Right cardiac atrium (tissue), 5 donors: Measurements from ENCODE around the gene SLC19A1. TPM values are rescaled to one million over a fixed set of nuclear protein-coding genes. Genes with fewer than 3 reads are reported as not detected.

Experiments used
- ATAC-seq, 2 donors: fragments of 200-7000 bp; cut with Tn5 transposase; one replicate each; pipeline versions ENCODE4 v1.8.0 to v1.9.1; 2020; ENCODE audit warnings: moderate library complexity in 2 of 2, mild to moderate bottlenecking in 1 of 2
- DNase-seq, 3 donors: peaks; one replicate each; pipeline ENCODE4 v3.0.0-alpha.2; 2020
- H3K27ac ChIP-seq: one replicate; pipeline ENCODE4 v1.5.1; 2013; ENCODE audit warnings: mild to moderate bottlenecking, low read length, control low read depth, moderate library complexity
- H3K27me3 ChIP-seq: one replicate; pipeline ENCODE4 v1.6.1; 2013; ENCODE audit not compliant: control insufficient read depth, insufficient read depth
- H3K4me1 ChIP-seq: one replicate; pipeline ENCODE4 v1.6.1; 2013; ENCODE audit warnings: low read length; ENCODE audit not compliant: control insufficient read depth, insufficient read depth
- H3K4me3 ChIP-seq: one replicate; pipeline ENCODE4 v1.5.1; 2013; ENCODE audit warnings: low read length, control low read depth
- H3K9me3 ChIP-seq: one replicate; pipeline ENCODE4 v1.6.1; 2013; ENCODE audit warnings: low read length; ENCODE audit not compliant: control insufficient read depth
- WGBS: extraction: QIAGEN DNeasy Blood & Tissue Kit; methylation state at CpG from one replicate; pipeline ENCODE4 v1.1.7; 2013; 5-methylcytosine and 5-hydroxymethylcytosine counted together
- intact Hi-C, 4 donors: fragments of 100-400 bp; cut with DNase I; formaldehyde crosslinking; loops; one replicate each; pipeline versions ENCODE4 v1.11.0 to v1.14.0; 2022 to 2023
- polyA plus RNA-seq: library from polyadenylated mRNA; stranded (reverse); fragments of 200-250 nt; gene quantifications from one replicate; pipeline ENCODE4 v1.2.3, GENCODE V29; 2013
- total RNA-seq, 4 donors: library from RNA; stranded (reverse); fragmentation: NEBNext Ultra II Directional; extraction: Animal tissue kit (Norgen Biotek cat#: 25700); gene quantifications; one replicate each; pipeline ENCODE4 v1.2.1, GENCODE V29; 2021
- donor health status: healthy with polysubstance abuse.
- donor health status: DM: no; HTN: yes; CAD: no.
- donor health status: DM: no; HTN: no; CAD: no.
- donor health status: DM: no; HTN: yes; CAD: no; lungs with severe emphysema.
- donor health status: DM: yes; HTN: yes; CAD: no.

The SLC19A1 gene
- total and polyA plus RNA-seq, 5 donors = 2.3 to 5.0 (median 3.9) TPM

DNA sequence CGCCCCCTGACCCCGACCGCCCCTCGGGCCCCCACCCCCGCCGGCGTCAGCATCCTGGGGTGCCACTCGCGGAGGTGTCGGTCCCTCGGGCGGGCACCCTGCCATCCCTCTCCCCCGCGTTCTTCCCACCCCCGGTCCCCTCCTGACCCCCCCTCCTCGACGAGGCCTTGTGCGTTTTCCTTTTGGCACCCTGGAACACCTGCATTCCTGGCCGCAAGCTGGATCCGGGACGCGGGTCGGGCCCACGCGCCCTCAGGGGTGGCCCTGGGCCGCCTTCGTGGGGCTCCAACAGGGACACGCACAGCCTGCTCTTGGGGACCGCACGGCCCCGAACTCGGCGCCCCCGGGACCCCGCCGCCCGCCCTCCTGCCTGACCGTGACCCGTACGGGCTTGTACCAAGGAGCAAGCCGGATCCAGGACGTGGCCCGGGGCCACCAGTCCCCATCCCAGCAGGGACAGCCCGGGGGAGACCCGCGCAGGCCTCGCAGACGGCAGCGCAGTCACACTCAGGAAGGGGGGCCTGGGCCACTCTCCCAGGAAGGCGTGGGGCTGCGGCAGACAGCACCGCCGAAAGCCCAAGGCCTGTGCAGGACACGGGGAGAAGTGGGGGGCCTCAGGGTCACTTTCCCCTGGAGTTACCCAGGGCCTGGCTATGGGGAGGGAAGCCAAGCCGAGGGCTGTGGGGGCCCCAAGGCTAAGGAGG, 579 bp upstream of the SLC19A1 start:
- H3K27me3 ChIP-seq = no peaks in the 10 kb centered on the region
- no peaks in the 10 kb centered on the region for H3K9me3 ChIP-seq
- WGBS = 20% methylated on average over 55 of the region's 55 CpGs
- DNase-seq (peak in 1 of 3 donors; percentile 69), ATAC-seq (peak; percentile 1 to 9)
- peak overlapping the region; percentile 73 for H3K4me3 ChIP-seq
- H3K27ac ChIP-seq = no peak overlapping the region
- intact Hi-C loops = no loop called here
- no peaks in the 10 kb centered on the region for H3K4me1 ChIP-seq

DNA sequence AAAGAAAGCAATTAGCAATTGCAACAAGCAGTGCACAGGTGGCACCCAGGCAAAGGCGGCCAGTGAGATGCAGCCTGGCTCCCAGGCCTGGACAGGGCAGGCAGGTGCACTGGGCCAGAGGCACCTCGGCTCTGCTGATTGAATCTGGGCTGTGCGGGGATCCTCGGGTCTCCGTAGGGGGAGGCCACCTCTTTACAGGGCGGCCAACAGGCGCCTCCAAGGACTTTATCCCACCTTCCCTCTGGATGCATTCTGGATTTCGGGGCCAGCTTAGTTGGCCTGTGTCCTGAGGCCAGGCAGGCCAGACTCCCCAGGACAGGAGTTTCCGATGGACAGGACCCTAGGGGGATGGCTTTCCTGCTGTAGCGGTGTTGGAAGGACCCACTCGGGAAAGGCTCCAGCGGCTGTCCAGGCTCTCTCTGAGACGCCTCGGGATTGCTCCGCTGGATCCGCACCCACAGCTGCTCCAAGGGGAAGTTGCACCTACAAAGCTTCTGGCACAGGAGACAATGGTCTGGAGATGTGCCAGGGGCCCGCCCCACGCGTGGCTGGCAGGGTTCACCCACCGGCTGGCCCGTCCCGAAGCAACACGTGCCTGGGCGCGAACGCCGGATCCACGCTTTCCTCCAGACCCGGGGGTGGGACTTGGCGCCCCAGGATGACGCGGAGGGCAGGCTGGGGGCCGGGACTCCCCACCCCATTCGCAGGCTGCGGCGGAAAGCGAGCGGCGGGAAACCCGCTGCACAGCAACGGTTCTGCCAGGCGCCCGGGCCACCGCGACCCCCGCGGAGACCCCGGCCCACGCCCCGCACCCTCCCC, 810 bp downstream of the SLC19A1 start:
- intact Hi-C loops = no loop called here
- WGBS = 15% methylated on average over 50 of the region's 50 CpGs
- no peak overlapping the region for H3K27ac ChIP-seq

DNA sequence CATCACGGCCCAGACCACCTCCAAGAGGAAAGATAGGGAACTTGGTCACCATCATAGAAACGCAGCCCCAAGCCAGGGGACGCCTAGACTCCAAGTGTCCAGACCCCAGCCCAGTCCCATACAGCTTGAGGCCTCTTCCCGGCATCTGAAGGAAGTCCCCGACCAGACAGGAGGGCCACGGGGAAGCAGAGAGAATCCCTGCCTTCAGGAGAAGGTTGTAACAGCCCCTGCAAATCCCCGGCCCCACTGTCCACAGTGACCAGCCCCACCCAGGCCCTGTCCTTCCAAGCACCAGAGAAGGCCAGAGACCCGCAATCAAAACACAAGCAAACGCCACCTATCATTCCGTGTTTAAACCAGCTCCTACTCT, 1.7 kb downstream of the SLC19A1 start:
- DNase-seq = peak in 2 of 3 donors; percentile 17 to 28
- WGBS = 88% methylated on average over 10 of the region's 10 CpGs

More for the DNA sequence above, 810 bp downstream of the SLC19A1 start:
- no peaks in the 10 kb centered on the region for H3K27me3 ChIP-seq
- ATAC-seq (peak; percentile 78 to 82), DNase-seq (peak; percentile 88 to 94 (median 93))
- H3K9me3 ChIP-seq = no peaks in the 10 kb centered on the region
- H3K4me3 ChIP-seq = peak overlapping the region; percentile 73
- H3K4me1 ChIP-seq = no peaks in the 10 kb centered on the region

DNA sequence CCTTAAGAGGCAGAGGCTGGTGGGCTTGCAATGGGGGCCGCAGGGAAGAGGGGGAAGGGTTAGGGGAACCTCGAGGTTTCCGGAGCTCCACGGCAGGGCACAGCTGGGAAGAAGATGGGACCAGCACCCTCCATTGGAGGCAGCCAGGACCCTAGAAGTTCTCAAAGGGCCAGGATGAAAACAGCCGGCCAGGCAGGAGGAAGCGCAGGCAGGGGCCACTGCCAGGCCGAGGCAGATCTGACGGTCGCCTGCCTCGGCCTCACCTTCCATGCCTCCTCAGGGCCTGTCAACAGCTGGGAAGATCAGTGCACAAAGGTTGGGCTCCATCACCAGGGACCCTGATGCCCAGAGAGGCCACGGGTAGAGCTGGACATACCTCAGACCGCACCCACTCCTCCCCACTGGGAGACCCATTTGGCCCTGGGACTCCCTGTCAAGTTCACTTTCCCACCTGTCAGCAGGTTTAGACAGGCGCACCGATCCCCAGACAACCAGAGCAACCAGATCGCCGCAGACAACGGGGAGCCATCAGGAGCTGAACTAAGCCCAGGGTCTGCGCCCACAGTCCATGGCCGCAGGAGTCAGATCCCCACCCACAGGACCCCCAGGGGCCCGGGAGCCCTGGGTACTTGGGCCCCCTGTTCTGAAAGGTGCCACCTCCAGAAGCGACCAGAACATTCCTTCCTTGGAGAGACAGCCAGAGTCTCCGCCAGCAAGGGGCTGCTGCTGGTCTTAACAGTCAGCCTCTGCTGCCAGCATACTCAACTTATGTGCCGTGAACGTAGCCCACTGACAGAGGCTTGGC, 2.2 kb downstream of the SLC19A1 start:
- ATAC-seq (no peak), DNase-seq (peak in 2 of 3 donors; percentile 35 to 49)
- Histone ChIP-seq H3K27me3 (no peaks in the 10 kb centered on the region), H3K27ac (no peak overlapping the region), H3K4me1 (peaks cover under 1% of the 10 kb centered on the region), H3K4me3 (no peak overlapping the region), H3K9me3 (no peaks in the 10 kb centered on the region)
- 94% methylated on average over 24 of the region's 24 CpGs for WGBS
- intact Hi-C loops = no loop called here

More for the DNA sequence above, 1.7 kb downstream of the SLC19A1 start:
- Histone ChIP-seq H3K27ac (no peak overlapping the region), H3K9me3 (no peaks in the 10 kb centered on the region), H3K4me3 (no peak overlapping the region), H3K27me3 (no peaks in the 10 kb centered on the region), H3K4me1 (no peaks in the 10 kb centered on the region)
- intact Hi-C loops = no loop called here
- no peak for ATAC-seq

DNA sequence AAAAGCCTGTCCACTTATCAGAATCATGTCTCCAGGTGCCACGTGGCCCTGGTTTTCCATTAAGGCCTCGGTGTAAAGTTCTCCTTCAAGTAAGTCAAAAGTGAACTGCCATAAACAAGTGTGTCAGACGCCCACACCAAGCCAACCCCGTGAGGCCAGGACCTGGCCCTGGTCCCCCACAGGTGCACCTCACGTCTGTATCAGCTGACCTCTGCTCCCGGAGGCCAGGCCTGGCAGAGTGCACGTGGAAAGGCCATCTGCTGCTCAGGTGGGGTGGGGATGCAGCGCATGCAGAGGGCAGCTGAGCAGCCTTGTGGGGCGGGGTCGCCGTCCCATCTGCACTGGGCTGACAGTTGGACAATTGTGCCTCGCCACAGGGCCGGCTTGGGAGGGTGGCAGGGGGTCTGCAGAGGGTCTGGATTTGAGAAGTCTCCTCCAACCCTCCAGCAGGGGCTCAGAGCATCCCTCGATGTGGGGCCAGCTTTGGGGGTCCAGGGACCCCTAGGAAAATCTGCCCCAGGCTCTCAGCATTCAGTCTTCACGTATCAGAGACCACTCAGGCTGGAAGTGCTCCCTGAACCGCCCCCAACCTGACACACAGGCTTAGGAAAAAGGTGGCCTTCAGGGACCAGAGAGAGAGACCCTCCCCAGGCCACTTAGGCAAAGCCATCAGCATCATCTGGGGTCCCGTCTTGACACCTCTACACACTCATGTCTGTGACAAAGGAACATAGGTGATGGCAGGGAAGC, 3.0 kb downstream of the SLC19A1 start:
- WGBS = 89% methylated on average over 17 of the region's 17 CpGs
- ATAC-seq (no peak), DNase-seq (peak in 2 of 3 donors; percentile 46 to 49)
- no peaks in the 10 kb centered on the region for H3K9me3 ChIP-seq
- no peak overlapping the region for H3K27ac ChIP-seq
- intact Hi-C loops = no loop called here
- no peak overlapping the region for H3K4me3 ChIP-seq
- no peaks in the 10 kb centered on the region for H3K27me3 ChIP-seq
- peaks cover 3% of the 10 kb centered on the region for H3K4me1 ChIP-seq

DNA sequence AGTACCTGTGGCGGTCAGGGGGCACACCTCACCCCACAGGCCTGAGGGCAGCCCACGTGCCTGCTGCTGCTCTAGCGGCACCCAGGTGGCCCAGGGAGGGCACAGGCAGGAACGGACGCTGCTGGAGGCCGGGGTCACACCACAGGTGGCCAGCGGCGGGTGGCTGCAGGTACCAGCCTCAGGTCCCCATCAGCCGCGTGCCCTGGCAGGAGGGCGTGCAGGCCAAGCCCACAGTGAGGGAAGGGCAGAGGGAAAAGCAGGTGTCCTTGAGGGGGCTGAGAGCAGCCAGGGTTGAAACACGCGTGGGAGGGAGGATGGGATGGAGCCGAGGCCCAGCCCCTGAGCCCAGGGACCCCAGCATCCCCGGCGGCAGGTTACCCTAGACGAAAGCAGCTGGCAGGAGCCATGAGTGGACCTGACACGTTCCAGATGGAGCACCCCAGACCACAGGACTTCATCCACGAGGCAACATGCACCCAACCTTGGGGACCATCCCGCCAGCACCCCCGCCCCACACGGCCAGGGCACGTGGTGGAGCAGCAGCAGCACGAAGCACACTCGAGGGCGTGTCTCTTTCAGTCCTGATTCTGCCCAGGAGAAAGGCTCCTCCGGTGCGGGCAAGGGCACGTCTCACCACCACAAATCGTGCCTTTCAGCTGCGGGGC, 3.7 kb downstream of the SLC19A1 start:
- intact Hi-C loops = no loop called here

DNA sequence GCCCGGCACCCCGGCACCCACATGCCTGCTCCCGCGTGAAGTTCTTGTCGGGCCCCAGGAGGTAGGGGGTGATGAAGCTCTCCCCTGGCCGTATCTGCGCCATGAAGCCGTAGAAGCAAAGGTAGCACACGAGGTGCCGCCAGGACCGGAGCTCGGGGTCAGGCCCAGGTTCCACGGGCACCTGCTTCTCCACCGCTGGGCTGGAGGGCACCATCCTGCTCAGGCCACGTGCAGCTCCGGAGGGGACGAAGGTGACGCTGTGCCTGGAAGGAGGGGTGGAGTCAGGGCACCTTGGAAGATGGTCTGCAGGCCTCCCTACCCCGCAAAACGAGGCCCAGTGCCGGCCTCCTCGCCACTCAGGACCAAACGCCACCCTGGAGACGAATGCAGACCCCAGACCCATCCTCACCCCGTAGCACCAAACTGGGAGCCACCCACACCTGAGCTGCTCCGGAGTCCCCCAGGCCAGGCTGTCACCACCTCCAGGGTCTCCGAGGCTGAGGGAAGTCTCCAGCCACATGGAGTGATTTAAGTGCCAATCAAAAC, 4.4 kb downstream of the SLC19A1 start:
- DNase-seq (peak; percentile 8 to 64 (median 23)), ATAC-seq (no peak)
- H3K27ac ChIP-seq = no peak overlapping the region
- 91% methylated on average over 27 of the region's 27 CpGs for WGBS
- no peaks in the 10 kb centered on the region for H3K27me3 ChIP-seq
- intact Hi-C loops = no loop called here
- no peak overlapping the region for H3K4me3 ChIP-seq
- H3K9me3 ChIP-seq = no peaks in the 10 kb centered on the region
- peaks cover 3% of the 10 kb centered on the region for H3K4me1 ChIP-seq

More for the DNA sequence above, 3.7 kb downstream of the SLC19A1 start:
- DNase-seq (peak in 2 of 3 donors; percentile 40 to 55), ATAC-seq (no peak)
- H3K4me1 ChIP-seq = peaks cover 3% of the 10 kb centered on the region
- H3K4me3 ChIP-seq = no peak overlapping the region
- no peak overlapping the region for H3K27ac ChIP-seq
- WGBS = 94% methylated on average over 31 of the region's 31 CpGs
- H3K27me3 ChIP-seq = no peaks in the 10 kb centered on the region
- H3K9me3 ChIP-seq = no peaks in the 10 kb centered on the region

DNA sequence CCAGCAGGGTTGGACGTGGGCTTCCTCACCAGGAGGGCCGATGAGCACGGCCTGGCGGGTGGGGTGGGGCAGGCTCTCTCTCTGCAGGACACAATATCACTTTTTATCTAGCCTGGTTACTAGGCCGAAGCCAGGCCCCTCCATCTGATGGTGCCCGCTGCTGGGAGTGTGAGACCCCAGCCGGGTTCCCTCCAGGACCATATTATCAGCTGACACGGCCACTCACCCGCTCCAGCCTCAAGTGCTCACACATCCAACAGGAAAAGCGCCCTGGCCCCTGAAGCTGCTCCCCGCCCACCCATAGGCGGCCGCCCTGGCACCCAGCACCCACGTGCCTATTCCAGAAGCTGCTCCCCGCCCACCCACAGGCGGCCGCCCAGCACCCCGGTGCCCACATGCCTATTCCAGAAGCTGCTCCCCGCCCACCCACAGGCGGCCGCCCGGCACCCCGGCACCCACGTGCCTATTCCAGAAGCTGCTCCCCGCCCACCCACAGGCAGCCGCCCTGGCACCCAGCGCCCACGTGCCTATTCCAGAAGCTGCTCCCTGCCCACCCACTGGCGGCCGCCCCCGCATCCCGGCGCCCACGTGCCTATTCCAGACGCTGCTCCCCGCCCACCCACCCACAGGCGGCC, 5.0 kb downstream of the SLC19A1 start:
- 93% methylated on average over 37 of the region's 37 CpGs for WGBS
- intact Hi-C loops = no loop called here
- Histone ChIP-seq H3K9me3 (no peaks in the 10 kb centered on the region), H3K4me1 (peaks cover 3% of the 10 kb centered on the region), H3K27ac (no peak overlapping the region), H3K4me3 (no peak overlapping the region), H3K27me3 (no peaks in the 10 kb centered on the region)
- DNase-seq (peak in 2 of 3 donors; percentile 26 to 68), ATAC-seq (no peak)

DNA sequence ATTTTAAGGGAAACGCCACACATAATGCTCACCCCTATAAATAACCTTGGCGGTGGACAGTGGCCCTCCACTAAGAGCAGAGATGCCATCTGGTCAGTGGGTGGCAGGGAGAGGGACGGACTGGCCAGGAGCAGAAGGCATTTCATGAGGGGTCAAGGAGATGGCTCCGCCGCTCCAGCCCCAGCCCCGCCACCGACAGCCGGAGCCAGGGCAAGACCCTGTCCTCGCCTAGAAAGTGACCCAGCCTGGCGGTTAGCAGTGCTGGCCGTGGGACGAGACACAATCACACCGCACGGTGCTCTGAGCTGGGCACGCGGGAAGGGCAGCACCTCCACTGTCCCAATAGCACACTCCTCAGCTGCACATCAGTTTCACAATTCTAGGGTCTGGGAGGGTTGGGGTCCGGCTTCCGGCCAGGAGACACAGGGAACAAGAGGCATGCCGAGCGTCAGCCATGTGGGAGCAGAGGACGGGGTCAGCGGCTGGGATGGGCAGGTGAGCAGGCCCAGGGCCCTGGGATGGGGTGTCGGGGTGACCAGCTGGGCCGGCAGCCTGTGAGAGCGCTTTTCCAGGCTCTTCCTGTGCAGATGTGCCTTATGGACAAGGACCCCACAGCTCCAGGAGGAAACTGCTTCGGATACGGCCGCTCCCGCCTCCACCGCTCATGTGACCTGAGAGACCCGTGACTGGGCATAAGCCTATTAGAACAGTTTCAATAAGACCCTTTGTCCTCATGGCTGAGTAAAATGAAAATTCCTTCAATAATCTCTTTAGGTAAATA, 5.7 kb downstream of the SLC19A1 start:
- no peak overlapping the region for H3K27ac ChIP-seq
- H3K4me3 ChIP-seq = no peak overlapping the region
- peak; percentile 5 to 48 (median 43) for DNase-seq
- H3K4me1 ChIP-seq = peaks cover 3% of the 10 kb centered on the region
- intact Hi-C loops = no loop called here
- no peaks in the 10 kb centered on the region for H3K9me3 ChIP-seq
- no peak for ATAC-seq
- WGBS = 89% methylated on average over 31 of the region's 31 CpGs
- H3K27me3 ChIP-seq = no peaks in the 10 kb centered on the region
